K562 (cell line): ENCODE data around the gene PGPEP1. TPM values are rescaled to one million over a fixed set of nuclear protein-coding genes. Genes with fewer than 3 reads are reported as not detected.
A peak's percentile ranks its signal among the peaks of the same experiment; 100 is the strongest.
"Not testable (repeated sequence)": the region's sequence is repeated elsewhere in the genome, so short reads cannot be mapped to it uniquely, and the experiment has no call there.

Experiments
- DMBX1 ChIP-seq: fragments of 250-450 bp; sonication (Bioruptor Pico); IDR thresholded peaks from 2 replicates; pipeline ENCODE4 v1.8.0; 2022; ENCODE audit warnings: inconsistent platforms, mild to moderate bottlenecking, moderate library complexity, borderline replicate concordance
- ID3 ChIP-seq, 2 experiments: fragments of 250-450 bp in 1 of 2; fragments of 450-650 bp in 1 of 2; sonication (Bioruptor Pico) in 1 of 2; IDR thresholded peaks; 2 replicates each; pipeline versions ENCODE4 v1.6.1 to v1.8.0; 2016 to 2021; ENCODE audit warnings: mild to moderate bottlenecking in 2 of 2, moderate library complexity in 2 of 2, missing compliant biosample characterization in 1 of 2, missing genetic modification characterization in 1 of 2
- IRF9 ChIP-seq: fragments of 450-650 bp; IDR thresholded peaks from 2 replicates; pipeline ENCODE4 v1.6.1; 2016; ENCODE audit warnings: missing biosample characterization, missing genetic modification characterization
- SMAD3 ChIP-seq: fragments of 450-650 bp; formaldehyde crosslinking; conservative IDR thresholded peaks from 2 replicates; pipeline ENCODE4 v1.4.0; 2020; ENCODE audit warnings: mild to moderate bottlenecking
- SRF ChIP-seq, 2 experiments: fragments of 250-450, 450-650 bp in 1 of 2; sonication (Bioruptor Pico) in 1 of 2; sonication (generic) in 1 of 2; formaldehyde crosslinking; IDR thresholded peaks; 2 replicates each; pipeline versions ENCODE4 v1.5.0 to v1.5.1; 2020 to 2022; ENCODE audit warnings: mild to moderate bottlenecking in 1 of 2, missing genetic modification reagents in 1 of 2
- ZNF165 ChIP-seq: fragments of 250-450 bp; sonication (Bioruptor Pico); IDR thresholded peaks from 2 replicates; pipeline ENCODE4 v1.4.0; 2020; ENCODE audit warnings: borderline replicate concordance
- polyA plus RNA-seq, 8 experiments: library from polyadenylated mRNA; depleted of rRNA in 4 of 8; stranded (reverse) in 5 of 8; unstranded in 3 of 8; fragments of >200 nt; fragmentation: Nextera tagmentation in 2 of 8; fragmentation: Illumina TruSeq in 1 of 8; extraction: Ambion mirVana in 2 of 8; extraction: Trizol in 1 of 8; gene quantifications; 2 replicates each; pipeline versions ENCODE4 v1.2.1 to v1.2.3, GENCODE V29; 2011 to 2014; ENCODE audit warnings: inconsistent platforms in 1 of 8, missing spikeins in 1 of 8
- total RNA-seq, 7 experiments: library from RNA; depleted of rRNA in 6 of 7; stranded (reverse); fragments of >200 nt in 6 of 7; fragmentation: Illumina TruSeq in 2 of 7; extraction: Trizol in 2 of 7; gene quantifications; 2 replicates each; pipeline versions ENCODE4 v1.2.1 to v1.2.3, GENCODE V29; 2011 to 2021; ENCODE audit warnings: low replicate concordance in 1 of 7
- TF ChIP-seq, protein P1 (sequence below): fragments of 200-800 bp; sonication (Bioruptor generic); IDR thresholded peaks from 2 replicates; pipeline ENCODE4 v1.6.1; 2016; ENCODE audit warnings: missing genetic modification characterization, missing compliant biosample characterization
- TF ChIP-seq, protein P2 (sequence below): fragments of 250-450 bp; sonication (Bioruptor Pico); IDR thresholded peaks from 2 replicates; pipeline ENCODE4 v1.4.0; 2020
- TF ChIP-seq, protein P3 (sequence below): fragments of 450-650 bp; conservative IDR thresholded peaks from 2 replicates; pipeline ENCODE4 v1.6.1; 2016; ENCODE audit warnings: missing genetic modification characterization, low read depth, mild to moderate bottlenecking, control low read depth, missing compliant biosample characterization
- TF ChIP-seq, protein P4 (sequence below): fragments of 250-450 bp; sonication (Bioruptor Pico); IDR thresholded peaks from 2 replicates; pipeline ENCODE4 v1.8.0; 2022; ENCODE audit warnings: moderate library complexity, mild to moderate bottlenecking, inconsistent platforms

PGPEP1 gene
- total and polyA plus RNA-seq, 9 of the 15 experiments (the other 6 are each of a cell fraction or from before 2014, with no cell fraction given): 10.0 to 69.6 (median 33.5) TPM

DNA sequence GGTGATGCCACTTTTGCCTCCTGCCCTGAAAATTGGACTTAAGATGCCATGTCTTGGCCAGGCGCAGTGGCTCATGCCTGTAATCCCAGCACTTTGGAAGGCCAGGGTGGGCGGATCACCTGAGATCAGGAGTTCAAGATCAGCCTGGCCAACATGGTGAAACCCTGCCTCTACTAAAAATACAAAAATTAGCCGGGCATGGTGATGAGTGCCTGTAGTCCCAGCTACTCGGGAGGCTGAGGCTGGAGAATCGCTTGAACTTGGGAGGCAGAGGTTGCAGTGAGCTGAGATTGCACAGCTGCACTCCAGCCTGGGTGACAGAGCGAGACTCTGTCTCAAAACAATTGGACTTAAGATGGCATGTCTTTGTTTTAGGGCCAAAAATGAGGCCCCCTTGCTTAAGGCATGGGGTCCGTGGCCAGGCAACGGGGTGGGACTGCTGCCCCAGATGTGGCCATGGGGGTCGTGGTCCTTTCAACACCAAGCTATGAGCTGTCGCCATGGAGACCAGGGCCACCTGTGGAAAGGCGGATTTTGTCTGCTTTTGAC is 24.0 kb downstream of the PGPEP1 start (continued):
- TF ChIP-seq, protein P1, sequence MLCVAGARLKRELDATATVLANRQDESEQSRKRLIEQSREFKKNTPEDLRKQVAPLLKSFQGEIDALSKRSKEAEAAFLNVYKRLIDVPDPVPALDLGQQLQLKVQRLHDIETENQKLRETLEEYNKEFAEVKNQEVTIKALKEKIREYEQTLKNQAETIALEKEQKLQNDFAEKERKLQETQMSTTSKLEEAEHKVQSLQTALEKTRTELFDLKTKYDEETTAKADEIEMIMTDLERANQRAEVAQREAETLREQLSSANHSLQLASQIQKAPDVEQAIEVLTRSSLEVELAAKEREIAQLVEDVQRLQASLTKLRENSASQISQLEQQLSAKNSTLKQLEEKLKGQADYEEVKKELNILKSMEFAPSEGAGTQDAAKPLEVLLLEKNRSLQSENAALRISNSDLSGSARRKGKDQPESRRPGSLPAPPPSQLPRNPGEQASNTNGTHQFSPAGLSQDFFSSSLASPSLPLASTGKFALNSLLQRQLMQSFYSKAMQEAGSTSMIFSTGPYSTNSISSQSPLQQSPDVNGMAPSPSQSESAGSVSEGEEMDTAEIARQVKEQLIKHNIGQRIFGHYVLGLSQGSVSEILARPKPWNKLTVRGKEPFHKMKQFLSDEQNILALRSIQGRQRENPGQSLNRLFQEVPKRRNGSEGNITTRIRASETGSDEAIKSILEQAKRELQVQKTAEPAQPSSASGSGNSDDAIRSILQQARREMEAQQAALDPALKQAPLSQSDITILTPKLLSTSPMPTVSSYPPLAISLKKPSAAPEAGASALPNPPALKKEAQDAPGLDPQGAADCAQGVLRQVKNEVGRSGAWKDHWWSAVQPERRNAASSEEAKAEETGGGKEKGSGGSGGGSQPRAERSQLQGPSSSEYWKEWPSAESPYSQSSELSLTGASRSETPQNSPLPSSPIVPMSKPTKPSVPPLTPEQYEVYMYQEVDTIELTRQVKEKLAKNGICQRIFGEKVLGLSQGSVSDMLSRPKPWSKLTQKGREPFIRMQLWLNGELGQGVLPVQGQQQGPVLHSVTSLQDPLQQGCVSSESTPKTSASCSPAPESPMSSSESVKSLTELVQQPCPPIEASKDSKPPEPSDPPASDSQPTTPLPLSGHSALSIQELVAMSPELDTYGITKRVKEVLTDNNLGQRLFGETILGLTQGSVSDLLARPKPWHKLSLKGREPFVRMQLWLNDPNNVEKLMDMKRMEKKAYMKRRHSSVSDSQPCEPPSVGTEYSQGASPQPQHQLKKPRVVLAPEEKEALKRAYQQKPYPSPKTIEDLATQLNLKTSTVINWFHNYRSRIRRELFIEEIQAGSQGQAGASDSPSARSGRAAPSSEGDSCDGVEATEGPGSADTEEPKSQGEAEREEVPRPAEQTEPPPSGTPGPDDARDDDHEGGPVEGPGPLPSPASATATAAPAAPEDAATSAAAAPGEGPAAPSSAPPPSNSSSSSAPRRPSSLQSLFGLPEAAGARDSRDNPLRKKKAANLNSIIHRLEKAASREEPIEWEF: peak; percentile 52; the same call in 1 of the 2 replicates
- TF ChIP-seq, protein P2, sequence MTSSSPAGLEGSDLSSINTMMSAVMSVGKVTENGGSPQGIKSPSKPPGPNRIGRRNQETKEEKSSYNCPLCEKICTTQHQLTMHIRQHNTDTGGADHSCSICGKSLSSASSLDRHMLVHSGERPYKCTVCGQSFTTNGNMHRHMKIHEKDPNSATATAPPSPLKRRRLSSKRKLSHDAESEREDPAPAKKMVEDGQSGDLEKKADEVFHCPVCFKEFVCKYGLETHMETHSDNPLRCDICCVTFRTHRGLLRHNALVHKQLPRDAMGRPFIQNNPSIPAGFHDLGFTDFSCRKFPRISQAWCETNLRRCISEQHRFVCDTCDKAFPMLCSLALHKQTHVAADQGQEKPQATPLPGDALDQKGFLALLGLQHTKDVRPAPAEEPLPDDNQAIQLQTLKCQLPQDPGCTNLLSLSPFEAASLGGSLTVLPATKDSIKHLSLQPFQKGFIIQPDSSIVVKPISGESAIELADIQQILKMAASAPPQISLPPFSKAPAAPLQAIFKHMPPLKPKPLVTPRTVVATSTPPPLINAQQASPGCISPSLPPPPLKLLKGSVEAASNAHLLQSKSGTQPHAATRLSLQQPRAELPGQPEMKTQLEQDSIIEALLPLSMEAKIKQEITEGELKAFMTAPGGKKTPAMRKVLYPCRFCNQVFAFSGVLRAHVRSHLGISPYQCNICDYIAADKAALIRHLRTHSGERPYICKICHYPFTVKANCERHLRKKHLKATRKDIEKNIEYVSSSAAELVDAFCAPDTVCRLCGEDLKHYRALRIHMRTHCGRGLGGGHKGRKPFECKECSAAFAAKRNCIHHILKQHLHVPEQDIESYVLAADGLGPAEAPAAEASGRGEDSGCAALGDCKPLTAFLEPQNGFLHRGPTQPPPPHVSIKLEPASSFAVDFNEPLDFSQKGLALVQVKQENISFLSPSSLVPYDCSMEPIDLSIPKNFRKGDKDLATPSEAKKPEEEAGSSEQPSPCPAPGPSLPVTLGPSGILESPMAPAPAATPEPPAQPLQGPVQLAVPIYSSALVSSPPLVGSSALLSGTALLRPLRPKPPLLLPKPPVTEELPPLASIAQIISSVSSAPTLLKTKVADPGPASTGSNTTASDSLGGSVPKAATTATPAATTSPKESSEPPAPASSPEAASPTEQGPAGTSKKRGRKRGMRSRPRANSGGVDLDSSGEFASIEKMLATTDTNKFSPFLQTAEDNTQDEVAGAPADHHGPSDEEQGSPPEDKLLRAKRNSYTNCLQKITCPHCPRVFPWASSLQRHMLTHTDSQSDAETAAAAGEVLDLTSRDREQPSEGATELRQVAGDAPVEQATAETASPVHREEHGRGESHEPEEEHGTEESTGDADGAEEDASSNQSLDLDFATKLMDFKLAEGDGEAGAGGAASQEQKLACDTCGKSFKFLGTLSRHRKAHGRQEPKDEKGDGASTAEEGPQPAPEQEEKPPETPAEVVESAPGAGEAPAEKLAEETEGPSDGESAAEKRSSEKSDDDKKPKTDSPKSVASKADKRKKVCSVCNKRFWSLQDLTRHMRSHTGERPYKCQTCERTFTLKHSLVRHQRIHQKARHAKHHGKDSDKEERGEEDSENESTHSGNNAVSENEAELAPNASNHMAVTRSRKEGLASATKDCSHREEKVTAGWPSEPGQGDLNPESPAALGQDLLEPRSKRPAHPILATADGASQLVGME: peak; percentile 37; the same call in 1 of the 2 replicates
- TF ChIP-seq SRF (CRISPR knock-in tag; IDR thresholded peaks at IDR 0.05): 0 out of 4 replicates have a peak, but pooled peaks of 1 of the 2 experiments have one; percentile 54
- TF ChIP-seq, protein P3, sequence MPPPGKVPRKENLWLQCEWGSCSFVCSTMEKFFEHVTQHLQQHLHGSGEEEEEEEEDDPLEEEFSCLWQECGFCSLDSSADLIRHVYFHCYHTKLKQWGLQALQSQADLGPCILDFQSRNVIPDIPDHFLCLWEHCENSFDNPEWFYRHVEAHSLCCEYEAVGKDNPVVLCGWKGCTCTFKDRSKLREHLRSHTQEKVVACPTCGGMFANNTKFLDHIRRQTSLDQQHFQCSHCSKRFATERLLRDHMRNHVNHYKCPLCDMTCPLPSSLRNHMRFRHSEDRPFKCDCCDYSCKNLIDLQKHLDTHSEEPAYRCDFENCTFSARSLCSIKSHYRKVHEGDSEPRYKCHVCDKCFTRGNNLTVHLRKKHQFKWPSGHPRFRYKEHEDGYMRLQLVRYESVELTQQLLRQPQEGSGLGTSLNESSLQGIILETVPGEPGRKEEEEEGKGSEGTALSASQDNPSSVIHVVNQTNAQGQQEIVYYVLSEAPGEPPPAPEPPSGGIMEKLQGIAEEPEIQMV (tag): peak; percentile 37; the same call in 1 of the 2 replicates
- TF ChIP-seq ZNF165 (CRISPR knock-in tag): 0 out of 2 replicates have a peak, but pooled peaks have one; percentile 22
- TF ChIP-seq, protein P4, sequence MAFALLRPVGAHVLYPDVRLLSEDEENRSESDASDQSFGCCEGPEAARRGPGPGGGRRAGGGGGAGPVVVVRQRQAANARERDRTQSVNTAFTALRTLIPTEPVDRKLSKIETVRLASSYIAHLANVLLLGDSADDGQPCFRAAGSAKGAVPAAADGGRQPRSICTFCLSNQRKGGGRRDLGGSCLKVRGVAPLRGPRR (CRISPR knock-in tag): peak; percentile 22; the same call in 1 of the 2 replicates
- TF ChIP-seq SMAD3 (CRISPR knock-in tag): peak; percentile 50; the same call in 1 of the 2 replicates
- peak; percentile 95 for TF ChIP-seq DMBX1
- TF ChIP-seq IRF9 (tag): peak; percentile 76
- TF ChIP-seq ID3 (CRISPR knock-in tag; IDR thresholded peaks at IDR 0.05): not testable (repeated sequence)
- peak; percentile 91 for TF ChIP-seq ID3 (tag; IDR thresholded peaks at IDR 0.05)
